AG04449 (cell line): Measurements from ENCODE around the gene SDHB.
A peak's percentile ranks its signal among the peaks of the same experiment; 100 is the strongest.

Experiments
- CTCF ChIA-PET: fragments of 350-600 bp; formaldehyde crosslinking; extraction: SDS; loops from one replicate; lab custom pipeline; 2021; ENCODE audit warnings: antibody characterized with exemption; lab: Yijun Ruan, JAX
- POLR2A ChIA-PET: fragments of 400-600, 350-600 bp; formaldehyde crosslinking; extraction: SDS; loops from one replicate; lab custom pipeline; 2020; ENCODE audit warnings: antibody characterized with exemption, inconsistent platforms; lab: Yijun Ruan, JAX
- DNase-seq: peaks from one replicate; pipeline ENCODE4 v3.0.0-alpha.2; 2010; ENCODE audit warnings: low read depth, low spot score
- H3K4me3 ChIP-seq: 2 replicates; pipeline ENCODE4 v1.5.1; 2011; ENCODE audit warnings: low read depth, mild to moderate bottlenecking, control low read depth, low read length
- TF ChIP-seq, protein P1 (sequence below): IDR thresholded peaks from one replicate; pipeline ENCODE4 v1.5.1; 2011; ENCODE audit warnings: mild to moderate bottlenecking, moderate library complexity, low read length, control low read depth, inconsistent platforms; ENCODE audit not compliant: insufficient read depth; ENCODE audit errors: missing control alignments

The SDHB gene

DNA sequence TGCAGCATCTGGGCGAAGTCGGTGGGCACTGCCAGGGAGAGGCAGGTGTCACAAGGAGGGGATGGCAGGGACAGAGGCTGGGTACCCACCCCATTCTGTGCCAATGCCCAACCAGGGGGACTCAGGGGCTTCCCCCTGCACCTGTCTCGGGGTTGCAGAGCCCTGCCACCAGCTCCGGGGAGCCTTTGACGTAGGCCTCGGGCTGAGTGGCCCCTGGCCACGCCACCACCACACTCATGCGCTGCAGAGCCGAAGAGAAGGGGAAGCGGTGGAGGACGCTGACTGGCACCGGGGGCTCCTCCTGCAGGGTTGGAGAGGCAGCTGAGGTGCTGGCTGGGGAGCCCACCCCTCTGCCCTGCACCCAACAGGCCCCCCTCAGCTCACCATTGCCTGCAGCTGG, 61.7 kb downstream of the SDHB start:
- H3K4me3 ChIP-seq, result no peak overlapping the region
- ChIA-PET POLR2A (no interaction called here), CTCF (interaction anchor here (0.7 to 1.1 kb wide), 2 partner anchors 9 to 18 kb away, joined by 3 read pairs; no protein-coding TSS in a partner anchor)
- TF ChIP-seq, protein P1, sequence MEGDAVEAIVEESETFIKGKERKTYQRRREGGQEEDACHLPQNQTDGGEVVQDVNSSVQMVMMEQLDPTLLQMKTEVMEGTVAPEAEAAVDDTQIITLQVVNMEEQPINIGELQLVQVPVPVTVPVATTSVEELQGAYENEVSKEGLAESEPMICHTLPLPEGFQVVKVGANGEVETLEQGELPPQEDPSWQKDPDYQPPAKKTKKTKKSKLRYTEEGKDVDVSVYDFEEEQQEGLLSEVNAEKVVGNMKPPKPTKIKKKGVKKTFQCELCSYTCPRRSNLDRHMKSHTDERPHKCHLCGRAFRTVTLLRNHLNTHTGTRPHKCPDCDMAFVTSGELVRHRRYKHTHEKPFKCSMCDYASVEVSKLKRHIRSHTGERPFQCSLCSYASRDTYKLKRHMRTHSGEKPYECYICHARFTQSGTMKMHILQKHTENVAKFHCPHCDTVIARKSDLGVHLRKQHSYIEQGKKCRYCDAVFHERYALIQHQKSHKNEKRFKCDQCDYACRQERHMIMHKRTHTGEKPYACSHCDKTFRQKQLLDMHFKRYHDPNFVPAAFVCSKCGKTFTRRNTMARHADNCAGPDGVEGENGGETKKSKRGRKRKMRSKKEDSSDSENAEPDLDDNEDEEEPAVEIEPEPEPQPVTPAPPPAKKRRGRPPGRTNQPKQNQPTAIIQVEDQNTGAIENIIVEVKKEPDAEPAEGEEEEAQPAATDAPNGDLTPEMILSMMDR, result no peak
- no peak for DNase-seq

DNA sequence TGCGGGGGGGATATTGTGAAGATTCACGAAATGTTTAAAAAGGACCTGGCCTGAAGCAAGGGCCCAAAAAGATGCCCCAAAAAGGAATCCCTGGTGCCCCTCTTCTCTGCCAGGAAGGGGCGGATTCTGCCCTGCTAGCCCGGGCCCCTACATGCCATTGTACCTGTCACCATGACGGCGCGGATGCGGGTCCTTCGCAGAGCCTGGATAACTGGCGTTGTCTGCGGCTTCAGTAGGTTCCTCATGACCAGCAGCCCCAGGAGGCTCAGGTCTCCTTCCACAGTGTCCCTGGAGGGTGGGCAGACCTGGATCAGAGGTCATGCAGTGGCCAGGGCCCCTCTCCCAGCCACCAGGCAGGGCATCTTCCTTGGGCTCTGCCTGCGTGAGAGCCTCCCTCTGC, 62.3 kb downstream of the SDHB start:
- DNase-seq, result no peak
- TF ChIP-seq, protein P1, result no peak
- ChIA-PET POLR2A (no interaction called here), CTCF (no interaction called here)
- H3K4me3 ChIP-seq, result no peak overlapping the region

DNA sequence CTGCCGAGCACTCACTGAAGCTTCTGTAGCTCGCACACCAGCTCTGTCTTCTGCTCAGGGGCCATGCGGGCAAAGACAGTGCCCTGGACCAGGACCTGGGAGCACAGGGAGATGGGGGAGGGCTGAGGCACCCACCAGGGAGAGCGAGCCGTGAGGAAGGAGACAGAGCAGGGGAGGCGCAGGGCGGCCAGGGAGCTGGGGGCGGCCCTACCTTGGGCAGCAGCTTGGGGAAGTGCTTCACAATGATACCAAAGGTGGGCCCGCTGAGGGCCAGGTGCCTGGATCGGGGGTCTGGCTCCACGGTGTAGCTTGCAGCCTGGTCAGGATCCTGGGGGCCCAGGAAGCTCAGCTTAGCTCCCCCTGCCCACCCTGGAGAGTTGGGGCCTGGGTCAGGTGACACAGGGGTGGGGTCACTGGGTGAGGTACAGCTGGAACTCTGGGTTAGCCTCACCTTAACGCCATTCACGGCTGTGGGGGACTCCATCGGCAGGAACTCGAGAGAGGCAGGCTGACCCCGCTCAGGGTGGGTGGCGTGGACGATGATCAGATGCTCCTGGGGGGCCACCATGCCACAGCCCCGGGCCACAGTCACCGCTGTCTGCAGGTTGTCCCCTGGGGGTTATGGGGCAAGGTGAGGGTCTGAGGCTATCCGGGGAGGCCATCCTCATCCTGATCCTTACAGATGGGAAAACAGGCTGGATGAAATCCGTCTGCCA, 64.0 kb downstream of the SDHB start:
- ChIA-PET POLR2A (no interaction called here), CTCF (interaction anchor here (0.8 to 1.9 kb wide), 2 partner anchors 14 to 28 kb away, joined by 3 to 6 read pairs; no protein-coding TSS in a partner anchor)
- TF ChIP-seq, protein P1, result no peak
- DNase-seq, result no peak
- H3K4me3 ChIP-seq, result no peak overlapping the region

DNA sequence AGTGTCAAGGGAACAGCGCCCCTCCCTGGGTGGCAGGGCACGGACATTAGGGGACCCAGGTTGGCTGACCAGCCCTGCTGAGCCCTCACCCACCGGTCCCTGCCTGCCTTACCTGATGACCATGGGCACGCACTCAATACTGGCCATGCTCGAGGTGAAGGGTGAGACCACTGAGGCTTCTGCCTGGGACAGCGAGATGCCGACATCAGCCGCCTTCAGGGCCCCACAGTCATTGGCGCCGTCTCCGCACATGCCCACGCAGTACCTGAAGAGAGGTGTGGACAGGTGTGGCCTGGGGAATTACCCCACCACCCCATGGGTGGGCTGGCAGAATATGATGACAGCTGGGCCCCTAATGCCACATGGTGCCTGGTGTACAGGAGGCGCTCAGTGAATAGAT, 65.6 kb downstream of the SDHB start:
- TF ChIP-seq, protein P1, result no peak
- no peak overlapping the region for H3K4me3 ChIP-seq
- no peak for DNase-seq
- ChIA-PET POLR2A (interaction anchor here (1.2 kb wide), 1 partner anchor 10 kb away, joined by 3 read pairs; no protein-coding TSS in a partner anchor), CTCF (interaction anchor here (1.1 to 1.7 kb wide), 2 partner anchors 10 to 13 kb away, joined by 4 to 10 read pairs; no protein-coding TSS in a partner anchor)

DNA sequence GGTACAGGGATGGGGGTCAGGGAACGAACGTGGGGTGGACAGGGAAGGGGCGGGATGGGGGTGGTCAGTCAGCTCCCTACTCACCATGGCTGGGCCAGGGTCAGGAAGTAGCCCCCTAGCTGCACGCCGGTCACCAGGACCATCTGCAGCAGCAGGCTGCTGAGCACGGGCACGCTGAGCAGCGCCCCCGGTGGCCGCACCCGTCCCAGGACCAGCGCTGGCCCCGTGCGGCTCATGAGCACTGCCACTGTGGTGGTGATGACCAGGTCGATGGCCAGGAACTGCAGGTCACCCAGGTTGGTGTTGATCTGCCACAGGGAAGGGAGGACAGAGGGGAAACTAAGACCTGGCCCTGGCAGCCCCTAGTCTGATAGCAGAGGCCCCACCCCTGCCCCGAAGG, 66.9 kb downstream of the SDHB start:
- no peak for DNase-seq
- TF ChIP-seq, protein P1, result peak; percentile 52
- ChIA-PET CTCF (interaction anchor here (1.1 to 2.7 kb wide), 3 partner anchors 9 to 60 kb away, joined by 4 to 10 read pairs (median 8); no protein-coding TSS in a partner anchor), POLR2A (no interaction called here)
- no peak overlapping the region for H3K4me3 ChIP-seq

DNA sequence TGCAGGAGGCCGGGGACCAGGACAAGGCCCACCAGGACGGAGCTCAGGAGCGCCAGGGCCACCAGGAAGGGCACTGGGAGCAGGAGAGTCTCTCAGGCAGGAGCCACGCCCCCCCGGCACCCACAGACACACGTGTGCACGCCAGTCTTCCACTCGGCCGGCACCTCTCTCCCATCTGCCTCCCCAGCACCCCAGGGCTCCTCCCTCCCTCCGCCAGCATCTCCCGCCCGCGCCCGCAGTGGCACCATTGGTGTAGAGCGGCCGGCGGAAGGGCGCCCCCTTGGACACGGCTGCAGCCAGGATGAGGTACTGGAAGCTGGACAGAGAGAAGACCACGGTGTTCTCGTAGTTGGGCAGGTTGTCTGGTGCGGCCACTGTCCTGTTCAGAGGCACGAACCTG, 67.3 kb downstream of the SDHB start:
- TF ChIP-seq, protein P1, result no peak
- ChIA-PET CTCF (interaction anchor here (1.7 to 2.7 kb wide), 3 partner anchors 9 to 60 kb away, joined by 8 to 10 read pairs (median 8); no protein-coding TSS in a partner anchor), POLR2A (no interaction called here)

More for the DNA sequence above, 67.3 kb downstream of the SDHB start:
- no peak for DNase-seq
- H3K4me3 ChIP-seq, result no peak overlapping the region
